GM18511 (cell line): ENCODE results near the gene ATP11B.

Experiments used
- ATAC-seq: cut with Tn5 transposase; IDR thresholded peaks from one replicate; pipeline ENCODE4 v1.9.1; 2021; ENCODE audit warnings: mild to moderate bottlenecking, moderate library complexity; ENCODE audit not compliant: unreplicated experiment

The ATP11B gene

GRCh38 chr3:182792901-182793662 lies at the start of gene ATP11B:
Gene ATP11B (plus strand): TSS chr3:182793504. CDS start chr3:182793760, 256 bp downstream.
- ATAC-seq: peak; percentile 68

GRCh38 chr3:182746959-182747358 lies 46.3 kb upstream of the ATP11B start:
- no peak for ATAC-seq

GRCh38 chr3:182755308-182755707 lies 38.0 kb upstream of the ATP11B start:
- no peak for ATAC-seq

GRCh38 chr3:182755712-182756111 lies 37.6 kb upstream of the ATP11B start:
- ATAC-seq: no peak

- ATAC-seq: no peak
These were observed 32.6 kb upstream of the ATP11B start for GRCh38 chr3:182760576-182761164.

- ATAC-seq: no peak
These were observed 29.4 kb upstream of the ATP11B start for GRCh38 chr3:182763896-182764295.

GRCh38 chr3:182765287-182765686 lies 28.0 kb upstream of the ATP11B start:
- ATAC-seq: no peak

GRCh38 chr3:182766099-182766498 lies 27.2 kb upstream of the ATP11B start:
- no peak for ATAC-seq

- no peak for ATAC-seq
These were observed 24.9 kb upstream of the ATP11B start for GRCh38 chr3:182768413-182768812.

GRCh38 chr3:182769673-182770072 lies 23.6 kb upstream of the ATP11B start:
- ATAC-seq: no peak

GRCh38 chr3:182782149-182782548 lies 11.2 kb upstream of the ATP11B start:
- peak; percentile 82 for ATAC-seq

- ATAC-seq: no peak
These were observed 10.2 kb upstream of the ATP11B start for GRCh38 chr3:182783106-182783505.

- ATAC-seq: no peak
These were observed 8.8 kb upstream of the ATP11B start for GRCh38 chr3:182784542-182784941.

- no peak for ATAC-seq
These were observed 8.2 kb upstream of the ATP11B start for GRCh38 chr3:182785142-182785541.

GRCh38 chr3:182785756-182786155 lies 7.5 kb upstream of the ATP11B start:
- no peak for ATAC-seq

- ATAC-seq: no peak
These were observed 6.6 kb upstream of the ATP11B start for GRCh38 chr3:182786564-182787196.

GRCh38 chr3:182787302-182788036 lies 5.8 kb upstream of the ATP11B start:
- no peak for ATAC-seq

GRCh38 chr3:182789371-182789770 lies 3.9 kb upstream of the ATP11B start:
- peak; percentile 17 for ATAC-seq

- no peak for ATAC-seq
These were observed 2.7 kb upstream of the ATP11B start for GRCh38 chr3:182790612-182791011.

- ATAC-seq: peak; percentile 31
These were observed 555 bp downstream of the ATP11B start for GRCh38 chr3:182793663-182794454.
